IMR-90 (cell line): Measurements from ENCODE around the gene NPEPL1. TPM values are rescaled to one million over a fixed set of nuclear protein-coding genes. Genes with fewer than 3 reads are reported as not detected.

Experiments
- ATAC-seq: fragments of 200-7000 bp; cut with Tn5 transposase; 2 replicates; pipeline ENCODE4 v1.9.1; 2020; ENCODE audit warnings: low read depth, mild to moderate bottlenecking, moderate library complexity
- BruUV-seq: library from RNA; stranded (reverse); fragments of 400-500 nt; replicated peaks from 2 replicates; lab custom pipeline; 2021; lab: Mats Ljungman, UMichigan
- CTCF ChIA-PET: fragments of 300-600 bp; formaldehyde crosslinking; extraction: SDS; loops from one replicate; lab custom pipeline; 2021; ENCODE audit warnings: antibody characterized with exemption; lab: Yijun Ruan, JAX
- POLR2A ChIA-PET: fragments of 300-600 bp; sonication (Branson Sonifier 250); formaldehyde crosslinking; loops from one replicate; lab custom pipeline; 2022; ENCODE audit warnings: antibody characterized with exemption; ENCODE audit not compliant: unreplicated experiment; lab: Charles Lee
- DNase-seq: peaks from one replicate; pipeline ENCODE4 v3.0.0; 2013
- H2AFZ ChIP-seq: replicated peaks from 2 replicates; pipeline ENCODE3; 2013; ENCODE audit warnings: low read length, mild to moderate bottlenecking; ENCODE audit not compliant: poor library complexity
- H2AK5ac ChIP-seq: 2 replicates; pipeline ENCODE4 v1.6.1; 2013; ENCODE audit warnings: low read depth, low read length, inconsistent platforms
- H2AK9ac ChIP-seq: replicated peaks from 2 replicates; pipeline ENCODE3; 2013; ENCODE audit warnings: mild to moderate bottlenecking, low read depth, low read length, moderate library complexity; ENCODE audit not compliant: poor library complexity
- H2BK120ac ChIP-seq: 2 replicates; pipeline ENCODE4 v1.6.1; 2013; ENCODE audit warnings: low read depth, low read length, inconsistent platforms
- H2BK15ac ChIP-seq: 3 replicates; pipeline ENCODE4 v1.6.1; 2013; ENCODE audit warnings: low read depth, low read length, inconsistent platforms
- H2BK20ac ChIP-seq: 2 replicates; pipeline ENCODE4 v1.6.1; 2013; ENCODE audit warnings: low read depth, mild to moderate bottlenecking, inconsistent platforms, low read length, moderate library complexity
- H2BK5ac ChIP-seq: 2 replicates; pipeline ENCODE4 v1.6.1; 2013; ENCODE audit warnings: mild to moderate bottlenecking, low read depth, low read length, inconsistent platforms; ENCODE audit not compliant: poor library complexity, severe bottlenecking
- H3K14ac ChIP-seq: replicated peaks from 2 replicates; pipeline ENCODE4 v1.6.1; 2013; ENCODE audit warnings: low read depth, low read length, inconsistent platforms
- H3K18ac ChIP-seq: 2 replicates; pipeline ENCODE4 v1.6.1; 2013; ENCODE audit warnings: low read depth, low read length, control low read depth
- H3K23ac ChIP-seq: 2 replicates; pipeline ENCODE4 v1.6.1; 2013; ENCODE audit warnings: low read depth, low read length, inconsistent platforms
- H3K27ac ChIP-seq: 2 replicates; pipeline ENCODE4 v1.5.1; 2013; ENCODE audit warnings: mild to moderate bottlenecking, control low read depth, low read length; ENCODE audit not compliant: insufficient read depth
- H3K27me3 ChIP-seq: 2 replicates; pipeline ENCODE4 v1.6.1; 2013; ENCODE audit warnings: low read length; ENCODE audit not compliant: control insufficient read depth, insufficient read depth
- H3K36me3 ChIP-seq: 2 replicates; pipeline ENCODE4 v1.6.1; 2013; ENCODE audit warnings: low read length, mixed read lengths; ENCODE audit not compliant: control insufficient read depth, insufficient read depth
- H3K4ac ChIP-seq: 2 replicates; pipeline ENCODE4 v1.6.1; 2013; ENCODE audit warnings: low read depth, low read length, inconsistent platforms
- H3K4me1 ChIP-seq: 2 replicates; pipeline ENCODE4 v1.6.1; 2013; ENCODE audit warnings: low read length, mixed read lengths; ENCODE audit not compliant: control insufficient read depth, insufficient read depth
- H3K4me2 ChIP-seq: 2 replicates; pipeline ENCODE4 v1.6.1; 2013; ENCODE audit warnings: low read depth, mild to moderate bottlenecking, control low read depth, low read length, moderate library complexity
- H3K4me3 ChIP-seq: 2 replicates; pipeline ENCODE4 v1.5.1; 2013; ENCODE audit warnings: low read depth, mild to moderate bottlenecking, control low read depth, low read length, moderate library complexity; ENCODE audit not compliant: insufficient read depth
- H3K56ac ChIP-seq: 2 replicates; pipeline ENCODE4 v1.6.1; 2013; ENCODE audit warnings: low read length, inconsistent platforms; ENCODE audit not compliant: insufficient read depth; ENCODE audit errors: extremely low read depth
- H3K79me1 ChIP-seq, 2 experiments: 2 replicates each; pipeline ENCODE4 v1.6.1; 2013; ENCODE audit warnings: low read length in 2 of 2, inconsistent platforms in 1 of 2, low read depth in 1 of 2
- H3K9ac ChIP-seq: 2 replicates; pipeline ENCODE4 v1.6.1; 2013; ENCODE audit warnings: low read depth, low read length, control low read depth
- H3K9me1 ChIP-seq: 2 replicates; pipeline ENCODE4 v1.6.1; 2013; ENCODE audit warnings: low read length, inconsistent platforms; ENCODE audit not compliant: insufficient read depth
- H3K9me3 ChIP-seq: 2 replicates; pipeline ENCODE4 v1.6.1; 2013; ENCODE audit warnings: low read length; ENCODE audit not compliant: control insufficient read depth, insufficient read depth
- H4K20me1 ChIP-seq: 2 replicates; pipeline ENCODE4 v1.6.1; 2013; ENCODE audit warnings: low read length, inconsistent platforms; ENCODE audit not compliant: insufficient read depth
- H4K5ac ChIP-seq: 2 replicates; pipeline ENCODE4 v1.6.1; 2013; ENCODE audit warnings: mild to moderate bottlenecking, low read depth, low read length, control low read depth
- H4K8ac ChIP-seq, 2 experiments: 2 replicates each; pipeline ENCODE4 v1.6.1; 2013; ENCODE audit warnings: low read depth in 2 of 2, low read length in 2 of 2, control low read depth in 1 of 2, inconsistent platforms in 1 of 2
- H4K91ac ChIP-seq: 2 replicates; pipeline ENCODE4 v1.6.1; 2013; ENCODE audit warnings: low read depth, low read length, inconsistent platforms; ENCODE audit not compliant: insufficient read depth
- CEBPB ChIP-seq: IDR thresholded peaks from 2 replicates; pipeline ENCODE4 v1.6.1; 2012; ENCODE audit warnings: low read depth, low read length, improper control_type of control experiment
- CHD1 ChIP-seq: IDR thresholded peaks from 2 replicates; pipeline ENCODE4 v1.6.1; 2012; ENCODE audit warnings: low read depth, low read length, improper control_type of control experiment
- CTCF ChIP-seq: conservative IDR thresholded peaks from 2 replicates; pipeline ENCODE4 v1.5.1; 2012; ENCODE audit warnings: mild to moderate bottlenecking, low read depth, low read length, improper control_type of control experiment
- ELK1 ChIP-seq: fragments of 150-350 bp; IDR thresholded peaks from 2 replicates; pipeline ENCODE4 v1.6.1; 2016; ENCODE audit warnings: low read depth, mild to moderate bottlenecking, low read length, moderate library complexity, borderline replicate concordance
- FOS ChIP-seq: fragments of 150-350 bp; IDR thresholded peaks from 2 replicates; pipeline ENCODE4 v1.6.1; 2016; ENCODE audit warnings: low read depth, low read length
- MAFK ChIP-seq: IDR thresholded peaks from 2 replicates; pipeline ENCODE4 v1.6.1; 2012; ENCODE audit warnings: low read depth, low read length, improper control_type of control experiment
- MXI1 ChIP-seq: IDR thresholded peaks from 2 replicates; pipeline ENCODE4 v1.6.1; 2012; ENCODE audit warnings: low read depth, mild to moderate bottlenecking, low read length, moderate library complexity, borderline replicate concordance
- NFE2L2 ChIP-seq: fragments of 150-350 bp; IDR thresholded peaks from 2 replicates; pipeline ENCODE4 v1.6.1; 2016; ENCODE audit warnings: low read depth, mild to moderate bottlenecking, low read length
- SMC3 ChIP-seq: fragments of 150-350 bp; IDR thresholded peaks from 2 replicates; pipeline ENCODE4 v1.6.1; 2016; ENCODE audit warnings: low read depth, mild to moderate bottlenecking, antibody characterized with exemption, low read length, moderate library complexity
- USF2 ChIP-seq: fragments of 150-350 bp; IDR thresholded peaks from 2 replicates; pipeline ENCODE4 v1.6.1; 2017; ENCODE audit warnings: mild to moderate bottlenecking, antibody characterized with exemption, low read length, low read depth
- WGBS, 2 experiments: methylation state at CpG; one replicate each; pipeline versions ENCODE4 v1.1.5 to v1.1.7; 2013; ENCODE audit warnings: missing lambda C conversion rate in 2 of 2; ENCODE audit not compliant: insufficient read length in 1 of 2; ENCODE audit errors: extremely low coverage in 2 of 2; 5-methylcytosine and 5-hydroxymethylcytosine counted together
- dilution Hi-C: fragments of 300-500 bp; cut with HindIII; formaldehyde crosslinking; loops from one replicate; pipeline ENCODE4 v1.14.3; 2018; ENCODE audit warnings: low sequenced_read_pairs; ENCODE audit not compliant: unreplicated experiment
- in situ Hi-C: fragments of 300-500 bp; cut with MboI; formaldehyde crosslinking; loops from 3 replicates; pipeline ENCODE4 v1.14.3; 2019; ENCODE audit warnings: low sequenced_read_pairs, inconsistent platforms, mixed read lengths
- intact Hi-C: fragments of 100-400 bp; cut with micrococcal nuclease; formaldehyde crosslinking; loops from 2 replicates; pipeline ENCODE4 v1.10.0; 2022
- polyA plus RNA-seq, 3 experiments: library from polyadenylated mRNA; depleted of rRNA; stranded (reverse); fragments of >200 nt; gene quantifications; 2 replicates each; pipeline ENCODE4 v1.2.3, GENCODE V29; 2012; ENCODE audit warnings: low replicate concordance in 1 of 3
- total RNA-seq: library from RNA; depleted of rRNA; stranded (reverse); fragments of >200 nt; gene quantifications from 2 replicates; pipeline ENCODE4 v1.2.3, GENCODE V29; 2012

NPEPL1 gene
- total and polyA plus RNA-seq, 2 of the 4 experiments (the other 2 are of a cell fraction) = 6.3 to 10.4 TPM

- no peak overlapping the region for H2BK20ac ChIP-seq
- WGBS, 2 experiments = 83% methylated on average over 4 of the region's 4 CpGs; no CpG with 5 or more reads in 1 of the 2 experiments
- in situ Hi-C loops = no loop called here
- no peak overlapping the region for H3K14ac ChIP-seq
- H4K91ac ChIP-seq = peak overlapping the region; percentile 20; the same call in 1 of the 2 replicates
- no peak for DNase-seq
- H3K9me3 ChIP-seq = no peaks in the 10 kb centered on the region
- no peak overlapping the region for H3K18ac ChIP-seq
- no peak overlapping the region for H3K4me3 ChIP-seq
- intact Hi-C loops = no loop called here
- H3K36me3 ChIP-seq = no peaks in the 10 kb centered on the region
- H3K56ac ChIP-seq = no peak overlapping the region
- H2AK5ac ChIP-seq = peak overlapping the region; percentile 20; the same call in 1 of the 2 replicates
- TF ChIP-seq MAFK (no peak), CTCF (no peak), MXI1 (no peak), NFE2L2 (no peak), SMC3 (no peak), CEBPB (no peak), FOS (no peak), CHD1 (no peak), ELK1 (no peak), USF2 (no peak)
- no peak overlapping the region for H2AFZ ChIP-seq
- no TSS peak for BruUV-seq
- H3K4me1 ChIP-seq = peaks cover 7% of the 10 kb centered on the region
- peaks cover 2 to 5% of the 10 kb centered on the region in 2 experiments; a peak in 2 of 4 replicates for H3K79me1 ChIP-seq
- ChIA-PET POLR2A (no interaction called here), CTCF (interaction anchor here (0.6 to 1.0 kb wide), 2 partner anchors 10 to 148 kb away, joined by 3 read pairs; no protein-coding TSS in a partner anchor)
- H3K4ac ChIP-seq = no peak overlapping the region
- no peak overlapping the region for H3K23ac ChIP-seq
- no peak overlapping the region for H2BK15ac ChIP-seq
- H3K27ac ChIP-seq = no peak overlapping the region
- no peak for ATAC-seq
- no peaks in the 10 kb centered on the region for H4K20me1 ChIP-seq
- dilution Hi-C loops = no loop called here
- H4K8ac ChIP-seq = no peak overlapping the region
- no peaks in the 10 kb centered on the region for H3K27me3 ChIP-seq
- no peak overlapping the region for H3K4me2 ChIP-seq
- H2AK9ac ChIP-seq = no peak overlapping the region
- H3K9ac ChIP-seq = no peak overlapping the region
- no peak overlapping the region for H2BK5ac ChIP-seq
- no peak overlapping the region for H4K5ac ChIP-seq
- no peaks in the 10 kb centered on the region for H3K9me1 ChIP-seq
- no peak overlapping the region for H2BK120ac ChIP-seq
Measured at GRCh38 chr20:58646703-58647102, 45.9 kb upstream of the NPEPL1 start.
